Erythroblast (primary cell): ENCODE results near the gene GRK4.
"Not testable (repeated sequence)": the region's sequence is repeated elsewhere in the genome, so short reads cannot be mapped to it uniquely, and the experiment has no call there.

ENCODE experiments used
- DNase-seq, 2 experiments: peaks; one replicate each; lab custom pipeline; 2025; lab: John Stamatoyannopoulos, UW
- GATA1 ChIP-seq: IDR thresholded peaks from 2 replicates; pipeline ENCODE4 v1.6.1; 2011; ENCODE audit warnings: low read depth, mild to moderate bottlenecking, control low read depth, low read length, moderate library complexity
- POLR2A ChIP-seq: IDR thresholded peaks from 2 replicates; pipeline ENCODE4 v1.6.1; 2011; ENCODE audit warnings: mild to moderate bottlenecking, low read length

GRK4 gene

DNA sequence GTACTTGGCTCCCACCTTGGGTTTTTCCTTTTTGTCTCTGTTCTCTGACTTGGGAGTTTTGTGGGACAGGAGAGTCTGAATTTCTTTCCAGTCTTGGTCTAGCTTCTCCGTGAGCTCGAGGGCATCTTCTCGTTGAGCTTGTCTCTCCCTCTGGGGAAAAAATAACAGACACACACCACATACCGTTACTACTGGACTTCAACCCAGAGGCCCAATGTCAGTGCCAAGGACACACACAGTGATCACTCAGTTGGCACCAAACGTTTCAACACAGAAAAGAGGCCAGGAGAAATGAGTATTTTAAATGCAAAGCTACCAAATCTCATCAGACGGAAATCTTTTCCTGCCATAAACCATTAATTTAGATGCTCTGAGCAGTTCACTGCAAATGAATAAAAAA, 9.9 kb upstream of the GRK4 start:
- TF ChIP-seq GATA1 (no peak), POLR2A (no peak)
- no peak for DNase-seq

DNA sequence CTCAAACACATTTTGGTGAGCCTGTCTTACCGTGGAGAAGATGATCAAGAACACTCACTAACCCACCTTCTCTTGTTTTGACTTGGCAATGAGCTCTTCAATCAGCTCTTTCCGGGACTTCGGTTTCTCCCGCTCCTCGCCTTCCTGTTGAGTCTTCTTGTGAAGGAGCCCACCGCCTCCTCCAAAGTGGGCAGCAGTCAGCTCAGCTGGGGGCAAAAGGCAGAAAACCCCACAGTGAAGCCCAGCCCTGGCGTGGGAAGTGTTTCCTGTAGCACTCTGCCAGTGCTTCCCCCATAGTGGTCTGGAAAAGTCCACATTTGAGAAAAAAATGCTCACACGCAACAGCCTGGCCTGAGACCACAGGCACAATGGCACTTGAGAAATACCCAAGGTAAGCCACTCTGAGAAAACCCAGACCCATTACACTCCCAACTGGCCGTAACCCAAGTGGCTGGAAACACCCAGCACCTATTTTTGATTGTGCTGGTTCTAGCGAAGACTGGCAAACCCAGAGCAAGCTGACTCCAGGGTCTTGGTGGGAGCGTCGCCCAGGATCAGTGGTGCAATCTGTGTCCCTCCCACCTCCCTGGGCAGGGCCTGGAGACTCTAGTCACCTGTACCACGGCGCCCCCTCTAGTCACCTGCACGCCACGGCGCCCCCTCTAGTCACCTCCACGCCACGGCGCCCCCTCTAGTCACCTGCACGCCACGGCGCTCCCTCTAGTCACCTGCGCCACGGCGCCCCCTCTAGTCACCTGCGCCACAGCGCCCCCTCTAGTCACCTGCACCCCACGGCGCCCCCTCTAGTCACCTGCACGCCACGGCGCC, 8.8 kb upstream of the GRK4 start:
- peak; percentile 46 to 70 for DNase-seq
- TF ChIP-seq POLR2A = no peak
- no peak for TF ChIP-seq GATA1

DNA sequence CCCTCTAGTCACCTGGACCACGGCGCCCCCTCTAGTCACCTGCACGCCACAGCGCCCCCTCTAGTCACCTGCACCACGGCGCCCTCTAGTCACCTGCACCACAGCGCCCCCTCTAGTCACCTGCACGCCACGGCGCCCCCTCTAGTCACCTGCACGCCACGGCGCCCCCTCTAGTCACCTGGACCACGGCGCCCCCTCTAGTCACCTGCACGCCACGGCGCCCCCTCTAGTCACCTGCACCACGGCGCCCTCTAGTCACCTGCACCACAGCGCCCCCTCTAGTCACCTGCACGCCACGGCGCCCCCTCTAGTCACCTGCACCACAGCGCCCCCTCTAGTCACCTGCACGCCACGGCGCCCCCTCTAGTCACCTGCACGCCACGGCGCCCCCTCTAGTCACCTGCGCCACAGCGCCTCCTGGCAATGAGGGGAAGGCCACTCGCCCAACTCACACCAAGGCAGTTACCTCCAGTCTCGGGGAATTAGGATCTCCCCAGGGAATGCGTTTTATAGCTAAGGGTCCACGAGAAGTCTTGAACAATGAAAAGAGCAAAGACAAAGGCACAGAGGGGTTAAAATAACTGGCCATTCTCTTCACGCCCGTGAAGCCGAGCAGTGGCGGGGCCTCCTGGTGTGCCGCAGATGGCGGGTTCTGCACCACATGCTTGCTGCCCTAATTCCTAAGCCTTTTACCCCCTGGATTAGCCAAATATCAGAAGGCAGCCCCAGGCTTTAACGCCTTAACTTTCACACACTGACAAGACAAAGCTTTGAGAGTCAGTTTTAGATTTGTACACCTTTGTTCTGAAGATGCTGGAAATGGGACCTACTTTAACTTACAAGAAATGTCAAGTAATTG, 8.0 kb upstream of the GRK4 start:
- peak in 1 of 2 experiments; percentile 13 for DNase-seq

DNA sequence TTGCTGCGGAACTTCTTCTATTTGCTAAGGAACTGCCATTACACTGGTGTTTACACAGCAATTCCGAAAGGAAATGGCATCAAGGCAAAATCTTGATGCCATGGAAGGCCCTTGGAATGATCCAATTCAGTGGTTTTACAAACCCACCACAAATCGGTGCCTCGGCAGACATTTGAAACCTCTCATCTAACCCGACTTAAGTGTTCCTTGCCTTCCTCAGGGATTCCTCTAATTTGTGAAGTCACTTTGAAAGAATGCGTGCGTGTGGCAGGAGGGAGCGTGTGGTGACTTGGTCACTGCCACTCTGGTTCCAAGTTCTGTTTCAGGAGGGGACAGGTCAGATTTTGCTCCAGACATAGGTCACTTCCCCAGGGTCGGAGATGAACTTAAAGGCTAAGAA, 4.9 kb upstream of the GRK4 start:
- DNase-seq = no peak
- TF ChIP-seq POLR2A = no peak
- no peak for TF ChIP-seq GATA1

- not testable (repeated sequence) for DNase-seq
These were observed 2.9 kb upstream of the GRK4 start for GRCh38 chr4:2960450-2960849.

GRCh38 chr4:2961421-2961810, 2.0 kb upstream of the GRK4 start:
- TF ChIP-seq POLR2A = no peak
- no peak for TF ChIP-seq GATA1
- peak; percentile 37 to 45 for DNase-seq

GRCh38 chr4:2961811-2962441, 1.4 kb upstream of the GRK4 start:
- peak; percentile 67 to 69 for DNase-seq

DNA sequence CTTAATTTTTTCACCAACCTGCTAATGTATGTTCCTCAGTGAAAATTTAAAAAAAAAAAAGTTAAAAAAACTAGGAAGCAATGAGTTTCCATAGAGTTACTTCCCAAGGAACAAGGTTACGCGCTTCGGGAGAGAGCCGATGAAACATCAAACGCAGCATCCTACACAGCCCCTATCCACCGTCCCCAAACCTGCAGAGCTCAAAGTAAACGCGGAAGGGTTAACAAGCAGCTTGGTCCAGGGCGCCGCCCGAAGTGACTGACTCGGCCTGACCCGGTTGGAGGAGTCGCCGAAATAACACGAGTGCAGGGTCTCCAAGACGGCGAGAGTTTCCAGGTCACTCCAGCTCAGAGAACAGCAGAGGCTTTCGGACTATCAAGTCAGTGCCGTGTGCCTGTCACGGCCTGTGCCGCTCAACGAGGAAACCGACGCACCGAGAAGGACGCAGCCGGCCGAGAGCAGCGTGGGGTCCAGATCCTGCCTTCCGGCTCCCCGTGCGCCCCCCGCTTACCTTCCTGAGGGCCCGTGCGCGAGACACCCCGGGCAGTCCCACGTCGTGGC, 677 bp upstream of the GRK4 start:
- TF ChIP-seq POLR2A (no peak), GATA1 (no peak)
- DNase-seq = peak; percentile 79 to 81

More at GRCh38 chr4:2961811-2962441, 1.4 kb upstream of the GRK4 start:
- TF ChIP-seq GATA1 = no peak

DNA sequence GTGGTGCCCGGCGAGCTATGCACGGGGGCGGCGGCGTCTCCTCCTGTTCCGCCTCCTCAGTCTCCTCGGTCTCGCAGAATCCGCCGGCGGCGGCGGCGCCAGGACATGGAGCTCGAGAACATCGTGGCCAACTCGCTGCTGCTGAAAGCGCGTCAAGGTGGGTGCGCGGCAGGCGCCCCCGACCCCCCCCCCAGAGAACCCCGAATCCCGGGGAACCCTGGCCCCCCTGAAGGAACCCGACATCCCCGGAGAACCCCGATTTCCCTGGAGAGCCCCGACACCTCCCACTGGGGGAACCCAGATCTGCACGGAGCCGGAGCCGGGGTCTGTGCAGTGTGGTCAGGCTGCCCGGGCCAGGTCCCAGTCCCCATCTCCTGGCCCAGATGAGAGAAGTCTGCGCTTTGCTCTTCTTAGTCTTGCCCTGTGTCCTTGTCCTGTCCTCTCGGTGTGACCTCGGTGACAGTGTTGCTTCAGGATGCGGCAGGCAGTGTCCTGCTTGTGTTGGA, 648 bp downstream of the GRK4 start:
- peak; percentile 30 to 38 for DNase-seq
- TF ChIP-seq POLR2A (no peak), GATA1 (no peak)

DNA sequence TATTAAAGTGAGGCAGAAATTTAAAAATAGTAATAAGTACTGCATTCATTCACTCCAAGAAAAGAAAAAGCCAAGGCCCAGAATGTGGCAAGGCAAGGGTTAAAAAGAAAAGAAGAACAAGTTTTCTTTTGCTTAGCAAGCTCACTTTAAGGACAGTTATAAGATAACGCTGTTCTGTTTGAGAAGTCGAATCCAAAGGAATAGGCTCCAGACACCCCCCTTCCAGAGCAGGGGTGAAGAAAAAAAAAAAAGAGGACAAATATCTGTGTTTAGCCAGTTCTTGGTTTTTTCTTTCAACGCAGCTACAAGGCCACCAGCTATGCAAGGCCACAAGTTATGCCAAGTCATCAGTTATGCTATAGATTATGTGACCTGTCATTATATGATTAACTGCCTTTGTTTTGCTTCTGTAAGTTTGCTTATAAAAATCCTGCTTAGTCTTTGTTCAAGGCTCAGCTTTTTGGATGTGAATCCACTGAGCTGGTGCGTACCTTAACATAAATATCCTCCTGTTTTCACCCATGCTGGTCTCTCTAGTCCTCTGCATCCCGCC, 1.4 kb downstream of the GRK4 start:
- TF ChIP-seq POLR2A (no peak), GATA1 (no peak)
- DNase-seq = peak; percentile 21 to 34

GRCh38 chr4:2965262-2965661, 1.9 kb downstream of the GRK4 start:
- DNase-seq = no peak
- TF ChIP-seq GATA1 (no peak), POLR2A (no peak)

- no peak for TF ChIP-seq POLR2A
- no peak for TF ChIP-seq GATA1
- DNase-seq = no peak
These were observed 5.0 kb downstream of the GRK4 start for GRCh38 chr4:2968381-2968780.

GRCh38 chr4:2971275-2971674, 7.9 kb downstream of the GRK4 start:
- DNase-seq = no peak
- no peak for TF ChIP-seq POLR2A
